Measurements from ENCODE around the gene NEDD8.
A peak's percentile ranks its signal among the peaks of the same experiment; 100 is the strongest.

NEDD8 gene

GRCh38 chr14:24192933-24193332 lies 39.2 kb downstream of the NEDD8 start:
- H3K27ac ChIP-seq (ENCODE audit: low read depth, low read length) = no peak overlapping the region
- peaks cover 7% of the 10 kb centered on the region; the same call in 1 of the 2 replicates for H3K4me1 ChIP-seq (ENCODE audit: control insufficient read depth, insufficient read depth, low read length)
- no peak overlapping the region for H3K9ac ChIP-seq (ENCODE audit: low read length)
- no peak overlapping the region for H3K4me3 ChIP-seq (ENCODE audit: low read depth, low read length)
- H3K27me3 ChIP-seq (ENCODE audit: control insufficient read depth, insufficient read depth, low read length) = no peaks in the 10 kb centered on the region
- peaks cover 31% of the 10 kb centered on the region for H3K36me3 ChIP-seq (ENCODE audit: control insufficient read depth, insufficient read depth, low read length)
- no peaks in the 10 kb centered on the region for H3K9me3 ChIP-seq (ENCODE audit: control insufficient read depth, insufficient read depth, low read depth, low read length)

GRCh38 chr14:24190416-24190815 lies 41.8 kb downstream of the NEDD8 start:
- Histone ChIP-seq H3K27me3 (ENCODE audit: control insufficient read depth, insufficient read depth, low read length) (no peaks in the 10 kb centered on the region), H3K4me3 (ENCODE audit: low read depth, low read length) (no peak overlapping the region), H3K4me1 (ENCODE audit: control insufficient read depth, insufficient read depth, low read length) (peaks cover 11% of the 10 kb centered on the region; the same call in 1 of the 2 replicates), H3K27ac (ENCODE audit: low read depth, low read length) (no peak overlapping the region), H3K9me3 (ENCODE audit: control insufficient read depth, insufficient read depth, low read depth, low read length) (no peaks in the 10 kb centered on the region), H3K36me3 (ENCODE audit: control insufficient read depth, insufficient read depth, low read length) (peaks cover 54% of the 10 kb centered on the region), H3K9ac (ENCODE audit: low read length) (no peak overlapping the region)

GRCh38 chr14:24189460-24189859 lies 42.7 kb downstream of the NEDD8 start:
- H3K27me3 ChIP-seq (ENCODE audit: control insufficient read depth, insufficient read depth, low read length) = no peaks in the 10 kb centered on the region
- H3K9me3 ChIP-seq (ENCODE audit: control insufficient read depth, insufficient read depth, low read depth, low read length) = no peaks in the 10 kb centered on the region
- no peak overlapping the region for H3K27ac ChIP-seq (ENCODE audit: low read depth, low read length)
- 0 out of 2 replicates have a peak overlapping the region, but pooled peaks have one; percentile 30 for H3K4me3 ChIP-seq (ENCODE audit: low read depth, low read length)
- peak overlapping the region; percentile 36 for H3K9ac ChIP-seq (ENCODE audit: low read length)
- peaks cover 6% of the 10 kb centered on the region; the same call in 1 of the 2 replicates for H3K4me1 ChIP-seq (ENCODE audit: control insufficient read depth, insufficient read depth, low read length)
- peaks cover 63% of the 10 kb centered on the region for H3K36me3 ChIP-seq (ENCODE audit: control insufficient read depth, insufficient read depth, low read length)

GRCh38 chr14:24189059-24189375 lies 43.1 kb downstream of the NEDD8 start:
- Histone ChIP-seq H3K4me1 (ENCODE audit: control insufficient read depth, insufficient read depth, low read length) (peaks cover 5% of the 10 kb centered on the region; the same call in 1 of the 2 replicates), H3K9me3 (ENCODE audit: control insufficient read depth, insufficient read depth, low read depth, low read length) (no peaks in the 10 kb centered on the region), H3K27me3 (ENCODE audit: control insufficient read depth, insufficient read depth, low read length) (no peaks in the 10 kb centered on the region), H3K27ac (ENCODE audit: low read depth, low read length) (no peak overlapping the region), H3K4me3 (ENCODE audit: low read depth, low read length) (peak overlapping the region; percentile 30; the same call in 1 of the 2 replicates), H3K9ac (ENCODE audit: low read length) (peak overlapping the region; percentile 36), H3K36me3 (ENCODE audit: control insufficient read depth, insufficient read depth, low read length) (peaks cover 63% of the 10 kb centered on the region)

GRCh38 chr14:24188251-24189058 lies 43.7 kb downstream of the NEDD8 start, which contains the start of gene IPO4:
Gene IPO4, minus strand, starts transcription at chr14:24188816. Its CDS starts 29 bp downstream, at chr14:24188787.
- no peaks in the 10 kb centered on the region for H3K27me3 ChIP-seq (ENCODE audit: control insufficient read depth, insufficient read depth, low read length)
- peaks cover 66% of the 10 kb centered on the region for H3K36me3 ChIP-seq (ENCODE audit: control insufficient read depth, insufficient read depth, low read length)
- peak within 1 kb of the TSS; percentile 30; the same call in 1 of the 2 replicates for H3K27ac ChIP-seq (ENCODE audit: low read depth, low read length)
- peak within 1 kb of the TSS; percentile 86 for H3K9ac ChIP-seq (ENCODE audit: low read length)
- H3K4me3 ChIP-seq (ENCODE audit: low read depth, low read length) = peak within 1 kb of the TSS; percentile 86
- H3K9me3 ChIP-seq (ENCODE audit: control insufficient read depth, insufficient read depth, low read depth, low read length) = no peaks in the 10 kb centered on the region
- peaks cover 5% of the 10 kb centered on the region; the same call in 1 of the 2 replicates for H3K4me1 ChIP-seq (ENCODE audit: control insufficient read depth, insufficient read depth, low read length)

GRCh38 chr14:24187539-24187915 lies 44.6 kb downstream of the NEDD8 start:
- Histone ChIP-seq H3K9ac (ENCODE audit: low read length) (no peak overlapping the region), H3K27ac (ENCODE audit: low read depth, low read length) (no peak overlapping the region), H3K9me3 (ENCODE audit: control insufficient read depth, insufficient read depth, low read depth, low read length) (no peaks in the 10 kb centered on the region), H3K4me1 (ENCODE audit: control insufficient read depth, insufficient read depth, low read length) (peaks cover 5% of the 10 kb centered on the region; the same call in 1 of the 2 replicates), H3K27me3 (ENCODE audit: control insufficient read depth, insufficient read depth, low read length) (no peaks in the 10 kb centered on the region), H3K4me3 (ENCODE audit: low read depth, low read length) (peak overlapping the region; percentile 86), H3K36me3 (ENCODE audit: control insufficient read depth, insufficient read depth, low read length) (peaks cover 69% of the 10 kb centered on the region)

- H3K27me3 ChIP-seq (ENCODE audit: control insufficient read depth, insufficient read depth, low read length) = no peaks in the 10 kb centered on the region
- H3K4me3 ChIP-seq (ENCODE audit: low read depth, low read length) = no peak overlapping the region
- peaks cover 69% of the 10 kb centered on the region for H3K36me3 ChIP-seq (ENCODE audit: control insufficient read depth, insufficient read depth, low read length)
- no peaks in the 10 kb centered on the region for H3K9me3 ChIP-seq (ENCODE audit: control insufficient read depth, insufficient read depth, low read depth, low read length)
- peaks cover 5% of the 10 kb centered on the region; the same call in 1 of the 2 replicates for H3K4me1 ChIP-seq (ENCODE audit: control insufficient read depth, insufficient read depth, low read length)
- H3K9ac ChIP-seq (ENCODE audit: low read length) = no peak overlapping the region
- H3K27ac ChIP-seq (ENCODE audit: low read depth, low read length) = no peak overlapping the region
Observed at GRCh38 chr14:24186831-24187538, 45.2 kb downstream of the NEDD8 start.

GRCh38 chr14:24185741-24186140 lies 46.4 kb downstream of the NEDD8 start:
- Histone ChIP-seq H3K9ac (ENCODE audit: low read length) (no peak overlapping the region), H3K27ac (ENCODE audit: low read depth, low read length) (no peak overlapping the region), H3K4me1 (ENCODE audit: control insufficient read depth, insufficient read depth, low read length) (peaks cover 5% of the 10 kb centered on the region; the same call in 1 of the 2 replicates), H3K27me3 (ENCODE audit: control insufficient read depth, insufficient read depth, low read length) (no peaks in the 10 kb centered on the region), H3K9me3 (ENCODE audit: control insufficient read depth, insufficient read depth, low read depth, low read length) (no peaks in the 10 kb centered on the region), H3K4me3 (ENCODE audit: low read depth, low read length) (no peak overlapping the region), H3K36me3 (ENCODE audit: control insufficient read depth, insufficient read depth, low read length) (peaks cover 78% of the 10 kb centered on the region)

GRCh38 chr14:24185026-24185425 lies 47.1 kb downstream of the NEDD8 start:
- Histone ChIP-seq H3K27ac (ENCODE audit: low read depth, low read length) (no peak overlapping the region), H3K4me1 (ENCODE audit: control insufficient read depth, insufficient read depth, low read length) (peaks cover 5% of the 10 kb centered on the region; the same call in 1 of the 2 replicates), H3K36me3 (ENCODE audit: control insufficient read depth, insufficient read depth, low read length) (peaks cover 80% of the 10 kb centered on the region), H3K9me3 (ENCODE audit: control insufficient read depth, insufficient read depth, low read depth, low read length) (no peaks in the 10 kb centered on the region), H3K27me3 (ENCODE audit: control insufficient read depth, insufficient read depth, low read length) (no peaks in the 10 kb centered on the region), H3K9ac (ENCODE audit: low read length) (no peak overlapping the region), H3K4me3 (ENCODE audit: low read depth, low read length) (no peak overlapping the region)

- Histone ChIP-seq H3K27me3 (ENCODE audit: control insufficient read depth, insufficient read depth, low read length) (no peaks in the 10 kb centered on the region), H3K36me3 (ENCODE audit: control insufficient read depth, insufficient read depth, low read length) (peaks cover 84% of the 10 kb centered on the region), H3K4me3 (ENCODE audit: low read depth, low read length) (no peak overlapping the region), H3K9me3 (ENCODE audit: control insufficient read depth, insufficient read depth, low read depth, low read length) (no peaks in the 10 kb centered on the region), H3K9ac (ENCODE audit: low read length) (no peak overlapping the region), H3K4me1 (ENCODE audit: control insufficient read depth, insufficient read depth, low read length) (peaks cover 5% of the 10 kb centered on the region; the same call in 1 of the 2 replicates), H3K27ac (ENCODE audit: low read depth, low read length) (no peak overlapping the region)
Observed at GRCh38 chr14:24184104-24184970, 47.8 kb downstream of the NEDD8 start.
